Effector memory CD4-positive, alpha-beta T cell (primary cell): ENCODE results near the gene SUSD6.
A peak's percentile ranks its signal among the peaks of the same experiment; 100 is the strongest.
"Not testable (repeated sequence)": the region's sequence is repeated elsewhere in the genome, so short reads cannot be mapped to it uniquely, and the experiment has no call there.

Experiments used
- DNase-seq, 3 donors: peaks; one replicate each; pipeline ENCODE4 v3.0.0-alpha.2; 2020
- H3K27ac ChIP-seq: 2 replicates; pipeline ENCODE4 v1.7.0; 2013; ENCODE audit warnings: mild to moderate bottlenecking, low read length, moderate library complexity; ENCODE audit not compliant: insufficient read depth, poor library complexity, severe bottlenecking
- H3K27me3 ChIP-seq: replicated peaks from 2 replicates; pipeline ENCODE4 v1.7.0; 2013; ENCODE audit warnings: mild to moderate bottlenecking, low read length; ENCODE audit not compliant: insufficient read depth, control insufficient read depth, poor library complexity, severe bottlenecking
- H3K36me3 ChIP-seq: 2 replicates; pipeline ENCODE4 v1.7.0; 2013; ENCODE audit warnings: mild to moderate bottlenecking, low read length, moderate library complexity; ENCODE audit not compliant: control insufficient read depth, insufficient read depth
- H3K4me1 ChIP-seq: 2 replicates; pipeline ENCODE4 v1.7.0; 2013; ENCODE audit warnings: low read length, mild to moderate bottlenecking; ENCODE audit not compliant: control insufficient read depth, insufficient read depth, poor library complexity, severe bottlenecking
- H3K4me3 ChIP-seq: 2 replicates; pipeline ENCODE4 v1.7.0; 2013; ENCODE audit warnings: low read length, low read depth, mild to moderate bottlenecking; ENCODE audit not compliant: insufficient read depth, poor library complexity, severe bottlenecking
- H3K9me3 ChIP-seq: 2 replicates; pipeline ENCODE4 v1.7.0; 2013; ENCODE audit warnings: mild to moderate bottlenecking, low read length, moderate library complexity; ENCODE audit not compliant: control insufficient read depth

The SUSD6 gene

DNA sequence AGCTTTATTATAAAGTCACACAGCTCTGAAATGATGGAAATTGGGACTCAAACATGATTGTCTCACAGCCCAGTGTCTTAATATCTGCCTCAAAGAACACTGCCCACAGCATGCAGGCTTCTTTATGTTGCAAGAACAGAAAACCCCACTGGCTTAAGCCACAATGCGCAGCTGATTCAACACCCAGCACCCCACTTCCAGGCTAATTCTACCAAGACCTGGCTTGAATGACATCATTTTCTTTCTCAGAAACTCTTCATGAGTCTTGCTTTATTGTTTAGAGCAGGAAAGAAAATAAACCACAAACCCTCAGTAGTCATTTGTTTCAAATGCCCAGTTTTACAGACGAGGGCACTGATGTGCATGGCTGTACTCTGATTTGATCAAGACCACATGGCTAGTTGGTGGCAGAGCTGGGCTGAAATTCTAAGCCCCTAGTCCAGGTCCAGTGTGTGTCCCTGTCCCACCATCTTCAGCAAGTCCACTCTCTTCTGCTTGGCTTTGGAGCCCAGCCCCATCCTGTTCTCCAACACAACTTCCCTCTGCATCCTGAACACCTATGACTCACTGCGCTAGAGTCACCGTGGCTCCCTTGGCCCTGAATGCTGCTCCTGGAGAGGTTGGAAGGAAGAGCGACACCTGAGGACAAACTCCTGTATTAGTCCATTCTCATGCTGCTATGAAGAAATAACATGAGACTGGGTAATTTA lies 105.2 kb downstream of the SUSD6 start:
- no peaks in the 10 kb centered on the region for H3K9me3 ChIP-seq
- peak in 2 of 3 donors; percentile 24 to 26 for DNase-seq
- no peak overlapping the region for H3K27ac ChIP-seq
- peaks cover 14% of the 10 kb centered on the region for H3K36me3 ChIP-seq
- H3K27me3 ChIP-seq: no peaks in the 10 kb centered on the region
- H3K4me3 ChIP-seq: no peak overlapping the region
- H3K4me1 ChIP-seq: peaks cover 25% of the 10 kb centered on the region

DNA sequence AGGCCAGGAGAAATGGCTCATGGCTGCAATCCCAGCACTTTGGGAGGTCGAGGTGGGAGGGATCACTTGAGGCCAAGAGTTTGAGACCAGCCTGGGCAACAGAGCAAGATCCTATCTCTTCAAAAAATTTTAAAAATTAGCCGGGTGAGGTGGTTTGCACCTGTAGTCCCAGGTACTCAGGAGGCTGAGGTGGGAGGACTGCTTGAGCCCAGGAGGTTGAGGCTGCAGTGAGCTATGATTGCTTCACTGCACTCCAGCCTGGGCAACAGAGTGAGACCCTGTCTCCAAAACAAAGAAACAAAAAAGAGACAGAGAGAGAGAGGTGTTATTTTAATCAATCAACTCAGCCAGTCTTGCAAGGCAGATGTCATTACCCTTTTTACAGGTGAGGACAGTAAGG lies 107.2 kb downstream of the SUSD6 start:
- H3K4me1 ChIP-seq: peaks cover 14% of the 10 kb centered on the region
- not testable (repeated sequence) for H3K27me3 ChIP-seq, H3K9me3 ChIP-seq, H3K27ac ChIP-seq, DNase-seq, H3K36me3 ChIP-seq, H3K4me3 ChIP-seq

DNA sequence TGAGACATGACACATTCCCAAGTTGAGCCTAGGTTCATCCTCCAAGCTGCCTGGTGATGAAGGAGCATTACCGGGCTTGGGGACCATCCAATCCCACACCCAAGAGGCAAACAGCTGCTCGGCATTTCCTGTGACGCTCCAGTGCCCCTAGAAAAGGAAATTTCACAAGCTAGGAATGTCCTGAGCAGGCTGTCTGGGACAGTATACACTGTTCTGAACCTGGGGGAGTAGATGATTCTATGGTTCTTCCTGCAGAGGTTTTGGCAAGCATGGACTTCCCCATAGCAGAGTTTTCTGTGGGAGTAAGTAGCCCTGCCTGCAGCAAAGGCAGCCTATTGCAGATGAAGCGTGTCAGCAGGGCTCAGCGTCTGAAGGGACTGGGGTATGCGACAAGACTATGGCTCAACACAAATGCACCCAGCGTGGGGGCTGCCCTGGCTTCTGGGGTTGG lies 108.1 kb downstream of the SUSD6 start:
- Histone ChIP-seq H3K4me3 (no peak overlapping the region), H3K27ac (no peak overlapping the region), H3K4me1 (peaks cover 14% of the 10 kb centered on the region), H3K27me3 (no peaks in the 10 kb centered on the region), H3K36me3 (no peaks in the 10 kb centered on the region), H3K9me3 (no peaks in the 10 kb centered on the region)
- no peak for DNase-seq

DNA sequence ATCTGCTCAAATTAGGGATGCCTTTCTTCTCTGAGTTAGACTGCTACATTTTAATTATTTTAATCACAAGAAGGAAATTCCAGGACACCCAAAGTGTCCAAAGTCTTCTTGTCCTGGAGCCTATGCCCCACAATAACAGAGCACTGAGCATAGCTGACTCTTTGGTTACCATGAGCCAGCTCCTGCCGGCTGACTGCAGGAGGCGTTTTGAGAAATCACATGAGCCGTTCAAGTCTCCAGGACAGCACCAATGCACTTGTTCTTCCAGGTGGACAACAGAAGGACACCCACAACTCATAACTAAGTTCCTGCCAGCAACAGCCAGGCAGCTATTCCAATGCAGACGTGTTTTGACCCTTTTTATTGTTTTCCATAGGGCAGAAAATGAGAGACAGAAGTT lies 109.5 kb downstream of the SUSD6 start:
- H3K4me3 ChIP-seq: no peak overlapping the region
- H3K27me3 ChIP-seq: no peaks in the 10 kb centered on the region
- DNase-seq: no peak
- no peak overlapping the region for H3K27ac ChIP-seq
- no peaks in the 10 kb centered on the region for H3K9me3 ChIP-seq
- peaks cover 12% of the 10 kb centered on the region for H3K4me1 ChIP-seq
- no peaks in the 10 kb centered on the region for H3K36me3 ChIP-seq

DNA sequence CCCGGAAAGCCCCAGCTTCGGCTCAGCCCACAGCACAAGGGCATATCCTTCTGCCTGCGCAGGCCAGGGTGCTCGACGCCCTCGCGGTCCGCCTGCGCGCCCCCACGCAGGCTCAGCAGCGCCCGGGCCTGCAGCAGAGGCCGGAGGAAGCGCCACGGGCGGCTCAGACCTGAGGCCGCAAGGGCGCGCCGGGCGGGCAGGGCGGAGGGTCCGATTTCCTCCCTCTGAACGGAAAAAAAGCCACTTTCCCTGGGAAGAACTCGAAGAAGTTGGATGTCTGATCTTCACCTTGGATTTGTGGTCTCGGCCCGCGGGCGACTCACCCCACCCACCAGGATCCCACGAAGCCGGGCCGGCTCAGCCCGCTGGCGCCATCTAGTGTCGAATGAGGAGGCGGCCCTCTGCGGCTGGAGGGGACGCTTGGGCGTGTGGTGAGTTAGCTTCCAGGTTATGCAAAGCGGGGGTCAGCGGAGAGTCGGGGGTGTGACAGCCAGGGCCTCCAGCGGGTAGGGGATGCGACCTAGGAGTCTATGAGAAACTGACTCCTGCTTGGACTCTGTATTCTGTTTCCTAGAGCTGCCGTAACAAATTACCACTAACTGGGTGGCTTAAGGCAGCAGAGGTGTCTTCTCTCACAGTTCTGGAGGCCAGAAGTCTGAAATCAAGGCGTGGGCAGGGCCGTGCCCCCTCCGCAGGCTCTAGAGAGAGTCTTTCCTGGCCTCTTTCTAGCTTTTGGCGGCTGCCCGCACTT lies 115.5 kb downstream of the SUSD6 start:
- H3K4me3 ChIP-seq: peak overlapping the region; percentile 33
- peak; percentile 63 to 76 (median 72) for DNase-seq
- no peaks in the 10 kb centered on the region for H3K36me3 ChIP-seq
- no peak overlapping the region for H3K27ac ChIP-seq
- H3K9me3 ChIP-seq: no peaks in the 10 kb centered on the region
- peaks cover 7% of the 10 kb centered on the region for H3K4me1 ChIP-seq
- H3K27me3 ChIP-seq: no peaks in the 10 kb centered on the region

DNA sequence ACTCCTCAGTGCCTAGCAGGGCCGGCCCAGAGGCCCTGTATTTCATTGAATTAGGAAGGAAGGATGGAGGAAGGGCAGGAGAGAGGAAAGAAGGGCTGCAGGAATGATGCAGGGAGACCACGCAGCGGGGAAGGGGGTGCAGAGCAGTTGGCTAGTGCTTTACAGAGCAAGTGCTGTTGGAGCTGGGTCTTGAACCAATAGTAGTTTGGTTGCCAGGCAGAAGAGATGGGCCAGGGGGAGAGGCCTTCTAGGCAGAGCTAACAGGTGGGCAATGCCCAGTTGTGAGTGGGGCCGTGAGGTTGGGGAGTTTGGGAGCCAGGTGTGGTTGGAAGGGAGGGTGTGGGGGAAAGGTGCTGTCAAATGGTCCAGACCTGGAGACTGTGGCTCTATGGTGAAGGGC lies 116.5 kb downstream of the SUSD6 start:
- no peak for DNase-seq
- Histone ChIP-seq H3K27ac (no peak overlapping the region), H3K4me1 (peaks cover 7% of the 10 kb centered on the region), H3K27me3 (no peaks in the 10 kb centered on the region), H3K4me3 (no peak overlapping the region), H3K9me3 (no peaks in the 10 kb centered on the region), H3K36me3 (no peaks in the 10 kb centered on the region)

DNA sequence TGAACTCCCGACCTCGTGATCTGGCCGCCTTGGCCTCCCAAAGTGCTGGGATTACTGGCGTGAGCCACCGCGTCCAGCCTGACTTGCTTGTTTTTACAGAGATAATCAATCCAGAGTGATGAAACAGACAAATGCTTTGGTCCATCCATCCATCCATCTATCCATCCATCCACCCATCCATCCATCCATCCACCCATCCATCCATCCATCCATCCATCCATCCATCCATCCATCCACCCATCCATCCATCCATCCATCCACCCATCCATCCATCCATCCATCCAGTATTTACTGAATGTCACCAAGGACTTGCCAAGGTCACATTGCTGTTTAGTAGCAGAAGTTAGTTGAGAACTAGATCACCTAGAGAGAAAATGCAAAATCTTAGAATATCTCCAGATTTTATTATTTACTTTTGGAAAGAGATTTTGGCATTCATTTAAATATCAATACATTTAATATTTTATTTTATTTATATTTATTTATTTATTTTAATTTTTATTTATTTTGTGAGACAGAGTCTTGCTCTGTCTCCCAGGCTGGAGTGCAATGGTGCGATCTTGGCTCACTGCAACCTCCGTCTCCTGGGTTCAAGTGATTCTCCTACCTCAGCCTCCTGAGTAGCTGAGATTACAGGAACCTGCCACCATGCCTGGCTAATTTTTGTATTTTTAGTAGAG lies 120.7 kb downstream of the SUSD6 start:
- H3K4me1 ChIP-seq, DNase-seq, H3K36me3 ChIP-seq, H3K27me3 ChIP-seq, H3K27ac ChIP-seq, H3K9me3 ChIP-seq, H3K4me3 ChIP-seq: not testable (repeated sequence)

DNA sequence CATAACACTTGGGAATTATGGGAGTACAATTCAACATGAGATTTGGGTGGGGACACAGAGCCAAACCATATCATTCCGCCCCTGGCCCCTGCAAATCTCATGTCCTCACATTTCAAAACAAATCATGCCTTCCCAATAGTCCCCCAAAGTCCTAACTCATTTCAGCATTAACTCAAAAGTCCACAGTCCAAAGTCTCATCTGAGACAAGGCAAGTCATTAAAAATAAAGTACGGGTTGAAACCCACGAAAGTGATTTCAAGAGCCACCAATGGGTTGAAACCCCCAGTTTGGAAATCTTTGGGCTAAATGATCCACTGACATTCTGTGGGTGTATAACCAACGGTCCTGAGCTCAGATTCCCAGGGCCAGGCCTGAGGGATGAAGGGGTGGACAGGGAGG lies 125.0 kb downstream of the SUSD6 start:
- H3K27ac ChIP-seq, H3K4me1 ChIP-seq, H3K4me3 ChIP-seq, H3K27me3 ChIP-seq, DNase-seq, H3K9me3 ChIP-seq, H3K36me3 ChIP-seq: not testable (repeated sequence)

DNA sequence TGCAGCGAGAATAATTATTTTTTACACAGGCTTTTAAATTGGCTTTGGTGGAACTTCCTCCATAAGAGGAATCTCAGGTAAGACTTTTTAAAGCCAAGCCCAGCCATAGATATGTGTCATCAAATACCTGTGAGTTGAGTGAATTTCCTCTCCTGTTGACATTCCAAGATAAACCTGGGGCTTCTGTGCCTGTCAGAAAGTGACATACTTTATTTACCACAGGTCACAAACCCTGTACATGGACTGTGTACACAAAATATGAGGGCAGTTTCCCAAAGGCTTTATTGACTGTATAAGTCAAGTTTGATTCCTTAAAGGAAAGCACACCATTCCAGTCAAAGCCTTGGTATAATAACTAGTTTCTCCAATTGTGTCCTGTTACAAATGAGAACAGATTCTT lies 129.7 kb downstream of the SUSD6 start:
- H3K9me3 ChIP-seq: no peaks in the 10 kb centered on the region
- no peaks in the 10 kb centered on the region for H3K27me3 ChIP-seq
- H3K4me3 ChIP-seq: no peak overlapping the region
- H3K36me3 ChIP-seq: no peaks in the 10 kb centered on the region
- no peak for DNase-seq
- H3K4me1 ChIP-seq: no peaks in the 10 kb centered on the region
- no peak overlapping the region for H3K27ac ChIP-seq

DNA sequence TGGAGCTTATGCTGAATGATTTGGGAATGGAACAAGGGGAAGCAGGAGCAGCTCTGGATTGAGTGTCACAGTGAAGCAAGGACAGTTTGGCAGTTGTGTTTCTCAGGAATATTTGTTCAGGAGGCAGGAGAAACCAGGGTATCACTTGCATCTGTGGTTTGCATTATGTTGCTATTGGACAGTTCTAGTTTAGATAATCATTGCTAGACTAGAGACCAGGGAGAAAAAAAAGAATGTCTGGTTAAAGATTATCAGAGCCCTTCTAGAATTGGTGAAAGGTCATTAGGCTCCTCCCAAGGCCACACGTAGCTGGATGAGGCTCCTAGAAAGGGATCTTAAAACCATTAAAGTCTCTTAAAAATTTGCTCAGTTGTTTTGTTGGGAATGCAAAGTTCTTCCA lies 138.6 kb downstream of the SUSD6 start:
- Histone ChIP-seq H3K27me3 (no peaks in the 10 kb centered on the region), H3K36me3 (no peaks in the 10 kb centered on the region), H3K4me1 (no peaks in the 10 kb centered on the region), H3K4me3 (no peak overlapping the region), H3K9me3 (no peaks in the 10 kb centered on the region), H3K27ac (no peak overlapping the region)
- DNase-seq: no peak
